GM23248 (cell line): ENCODE measurements around the gene ATG5. TPM values are rescaled to one million over a fixed set of nuclear protein-coding genes. Genes with fewer than 3 reads are reported as not detected.

Source experiments
- DNase-seq: peaks from one replicate; pipeline ENCODE4 v3.0.0-alpha.2; 2015
- H2AFZ ChIP-seq: fragments of 200-600 bp; sonication (generic); 2 replicates; pipeline ENCODE4 v1.6.1; 2016; ENCODE audit warnings: antibody characterized with exemption
- H3F3A ChIP-seq: fragments of 200-600 bp; sonication (generic); 2 replicates; pipeline ENCODE4 v1.6.1; 2016; ENCODE audit warnings: mild to moderate bottlenecking, antibody characterized with exemption, mixed run types; ENCODE audit not compliant: insufficient read depth
- H3K27ac ChIP-seq: fragments of 200-600 bp; sonication (generic); 2 replicates; pipeline ENCODE4 v1.5.1; 2016; ENCODE audit warnings: mild to moderate bottlenecking
- H3K27me3 ChIP-seq: fragments of 200-600 bp; sonication (generic); replicated peaks from 2 replicates; pipeline ENCODE4 v1.6.1; 2016; ENCODE audit warnings: mild to moderate bottlenecking; ENCODE audit not compliant: insufficient read depth
- H3K36me3 ChIP-seq: fragments of 200-600 bp; sonication (generic); 2 replicates; pipeline ENCODE4 v1.6.1; 2016; ENCODE audit warnings: low read depth, mild to moderate bottlenecking
- H3K4me1 ChIP-seq: fragments of 200-600 bp; sonication (generic); 2 replicates; pipeline ENCODE4 v1.6.1; 2016; ENCODE audit warnings: mild to moderate bottlenecking; ENCODE audit not compliant: insufficient read depth
- H3K4me2 ChIP-seq: fragments of 200-600 bp; sonication (generic); one replicate; pipeline ENCODE4 v1.6.1; 2016; ENCODE audit warnings: mild to moderate bottlenecking; ENCODE audit not compliant: unreplicated experiment
- H3K4me3 ChIP-seq: fragments of 200-600 bp; sonication (generic); 2 replicates; pipeline ENCODE4 v1.5.1; 2016; ENCODE audit warnings: mild to moderate bottlenecking
- H3K79me2 ChIP-seq: fragments of 200-600 bp; sonication (generic); 2 replicates; pipeline ENCODE4 v1.6.1; 2016; ENCODE audit warnings: mild to moderate bottlenecking; ENCODE audit not compliant: insufficient read depth
- H3K9ac ChIP-seq: fragments of 200-600 bp; sonication (generic); 2 replicates; pipeline ENCODE4 v1.6.1; 2016; ENCODE audit warnings: mild to moderate bottlenecking
- H3K9me2 ChIP-seq: fragments of 200-600 bp; sonication (generic); 2 replicates; pipeline ENCODE4 v1.6.1; 2016; ENCODE audit warnings: mixed run types, mild to moderate bottlenecking, moderate library complexity; ENCODE audit not compliant: insufficient read depth
- H3K9me3 ChIP-seq: fragments of 200-600 bp; sonication (generic); one replicate; pipeline ENCODE4 v1.6.1; 2017; ENCODE audit warnings: low read depth
- H4K20me1 ChIP-seq: fragments of 200-600 bp; sonication (generic); 2 replicates; pipeline ENCODE4 v1.6.0; 2016; ENCODE audit not compliant: insufficient read depth
- EZH2 ChIP-seq: fragments of 200-600 bp; sonication (generic); IDR thresholded peaks from 2 replicates; pipeline ENCODE4 v1.6.1; 2018; ENCODE audit warnings: antibody characterized with exemption, mild to moderate bottlenecking; ENCODE audit not compliant: insufficient read depth, poor library complexity, severe bottlenecking
- EZH2phosphoT487 ChIP-seq: fragments of 200-600 bp; sonication (generic); IDR thresholded peaks from 2 replicates; pipeline ENCODE4 v1.6.1; 2018; ENCODE audit warnings: antibody characterized with exemption, moderate library complexity, mild to moderate bottlenecking, low read depth; ENCODE audit not compliant: insufficient read depth
- WGBS, 2 experiments: methylation state at CpG; one replicate each; pipeline ENCODE4 v1.1.6; 2015 to 2017; ENCODE audit warnings: low lambda C conversion rate in 2 of 2, low coverage in 1 of 2; ENCODE audit errors: missing lambda C conversion rate in 2 of 2; 5-methylcytosine and 5-hydroxymethylcytosine counted together
- in situ Hi-C: fragments of 300-500 bp; cut with MboI; formaldehyde crosslinking; loops from 2 replicates; pipeline ENCODE4 v1.15.0; 2020
- polyA plus RNA-seq: library from polyadenylated mRNA; unstranded; fragments of >200 nt; fragmentation: Nextera tagmentation; extraction: Ambion mirVana; gene quantifications from 2 replicates; pipeline ENCODE4 v1.2.1, GENCODE V29; 2016
- total RNA-seq: library from RNA; depleted of rRNA; stranded (reverse); fragments of >200 nt; shearing (Covaris generic); gene quantifications from 2 replicates; pipeline ENCODE4 v1.2.3, GENCODE V29; 2014

Gene ATG5
- total and polyA plus RNA-seq, 2 experiments from 2014 or later, result 39.4 to 44.2 TPM

DNA sequence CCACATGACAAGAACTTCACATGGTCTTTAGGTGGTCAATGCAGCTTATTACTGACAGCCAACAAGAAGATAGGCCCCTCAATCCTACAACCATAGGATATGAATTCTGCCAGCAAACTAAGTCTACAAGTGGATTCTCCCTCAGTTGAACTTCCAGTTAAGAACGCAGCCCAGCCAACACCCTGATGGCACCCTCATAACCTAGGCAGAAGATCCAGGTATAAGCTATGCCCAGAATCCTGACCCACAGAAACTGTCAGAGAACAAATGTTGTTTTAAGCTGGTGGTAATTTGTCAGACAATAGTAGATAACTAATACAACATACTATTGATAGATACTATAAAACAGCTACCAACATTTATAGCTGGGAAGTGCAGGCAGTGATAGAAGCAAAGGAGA lies 38.8 kb downstream of the ATG5 start:
- Histone ChIP-seq H3F3A (0 out of 2 replicates have a peak, but pooled peaks cover 2% of the 10 kb centered on the region), H3K9me3 (no peaks in the 10 kb centered on the region), H4K20me1 (no peaks in the 10 kb centered on the region), H3K4me2 (no peak overlapping the region), H3K4me3 (no peak overlapping the region), H3K79me2 (peaks cover 86% of the 10 kb centered on the region), H3K27ac (no peak overlapping the region), H3K9ac (no peak overlapping the region), H2AFZ (no peak overlapping the region), H3K4me1 (peaks cover 6% of the 10 kb centered on the region; the same call in 1 of the 2 replicates), H3K36me3 (peaks cover 15% of the 10 kb centered on the region), H3K27me3 (no peaks in the 10 kb centered on the region), H3K9me2 (no peaks in the 10 kb centered on the region)
- DNase-seq, result no peak
- TF ChIP-seq EZH2 (no peak), EZH2phosphoT487 (no peak)
- in situ Hi-C loops, result loop anchor here (25.0 kb wide), 1 partner anchor 799 kb away; no protein-coding TSS in a partner anchor
- 97 to 100% methylated on average over 1 of the region's 1 CpG for WGBS, 2 experiments

- Histone ChIP-seq H3K4me1 (peaks cover 27% of the 10 kb centered on the region), H3K4me2 (no peak overlapping the region), H3K9me3 (no peaks in the 10 kb centered on the region), H3F3A (peaks cover 17% of the 10 kb centered on the region), H3K9ac (no peak overlapping the region), H3K27me3 (no peaks in the 10 kb centered on the region), H3K9me2 (no peaks in the 10 kb centered on the region), H2AFZ (no peak overlapping the region), H4K20me1 (no peaks in the 10 kb centered on the region), H3K27ac (no peak overlapping the region), H3K79me2 (peaks cover 78% of the 10 kb centered on the region), H3K36me3 (peaks cover 4% of the 10 kb centered on the region; the same call in 1 of the 2 replicates), H3K4me3 (no peak overlapping the region)
- 98 to 99% methylated on average over 10 of the region's 10 CpGs for WGBS, 2 experiments
- no peak for TF ChIP-seq EZH2phosphoT487
- no peak for TF ChIP-seq EZH2
- DNase-seq, result no peak
- in situ Hi-C loops, result loop anchor here (25.0 kb wide), 1 partner anchor 796 kb away; no protein-coding TSS in a partner anchor
Measured at GRCh38 chr6:106283481-106283880, 42.1 kb downstream of the ATG5 start.

DNA sequence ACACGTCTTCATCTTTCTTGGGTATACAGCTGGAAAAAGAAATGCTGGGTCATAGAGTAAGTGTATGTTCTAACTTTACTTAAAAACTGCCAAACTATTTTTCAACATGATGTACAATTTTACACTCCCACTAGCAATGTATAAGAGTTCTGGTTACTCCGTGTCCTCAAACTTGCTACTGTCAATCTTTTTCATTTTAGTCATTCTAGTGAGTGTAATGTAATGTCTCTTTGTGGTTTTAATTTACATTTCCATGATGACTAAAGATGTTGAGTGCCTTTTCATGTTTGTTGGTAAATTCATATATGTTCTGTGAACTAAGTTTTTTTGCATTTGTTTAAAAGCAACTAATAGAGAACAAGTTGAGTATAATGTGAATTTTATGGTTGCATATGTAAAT lies 43.9 kb downstream of the ATG5 start:
- H3K36me3 ChIP-seq, result peaks cover 10% of the 10 kb centered on the region; the same call in 1 of the 2 replicates
- no peak overlapping the region for H3K4me3 ChIP-seq
- H3K9me2 ChIP-seq, result no peaks in the 10 kb centered on the region
- no peak overlapping the region for H3K9ac ChIP-seq
- H3K9me3 ChIP-seq, result no peaks in the 10 kb centered on the region
- in situ Hi-C loops, result loop anchor here (25.0 kb wide), 1 partner anchor 794 kb away; no protein-coding TSS in a partner anchor
- peaks cover 62% of the 10 kb centered on the region for H3K79me2 ChIP-seq
- DNase-seq, result no peak
- peaks cover 17% of the 10 kb centered on the region for H3F3A ChIP-seq
- H3K27me3 ChIP-seq, result no peaks in the 10 kb centered on the region
- H3K27ac ChIP-seq, result no peak overlapping the region
- peaks cover 27% of the 10 kb centered on the region for H3K4me1 ChIP-seq
- H3K4me2 ChIP-seq, result no peak overlapping the region
- TF ChIP-seq EZH2 (no peak), EZH2phosphoT487 (no peak)
- H4K20me1 ChIP-seq, result no peaks in the 10 kb centered on the region
- no peak overlapping the region for H2AFZ ChIP-seq
- WGBS, 2 experiments, result 89 to 90% methylated on average over 2 of the region's 2 CpGs

DNA sequence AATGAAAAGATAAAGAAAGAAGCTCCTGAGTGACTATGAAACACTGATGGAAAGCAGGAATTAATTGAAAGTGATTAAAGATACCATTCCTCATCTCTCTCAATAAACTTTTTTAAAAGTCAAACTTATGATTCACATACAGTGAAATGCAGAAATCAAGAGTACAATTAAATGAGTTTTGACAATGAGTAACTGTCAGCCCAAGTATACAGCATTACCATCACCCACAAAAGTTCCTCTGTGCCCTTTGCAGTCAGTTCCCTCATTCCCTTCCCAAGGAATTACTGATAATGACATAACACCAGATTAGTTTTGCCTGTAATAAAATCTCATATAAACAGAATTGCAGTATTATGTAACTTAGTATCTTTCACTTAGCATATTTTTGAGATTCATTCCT lies 44.5 kb downstream of the ATG5 start:
- in situ Hi-C loops, result loop anchor here (25.0 kb wide), 1 partner anchor 794 kb away; no protein-coding TSS in a partner anchor
- no peaks in the 10 kb centered on the region for H3K27me3 ChIP-seq
- no peak overlapping the region for H3K9ac ChIP-seq
- H3K79me2 ChIP-seq, result peaks cover 56% of the 10 kb centered on the region
- no peaks in the 10 kb centered on the region for H4K20me1 ChIP-seq
- no peak overlapping the region for H3K4me3 ChIP-seq
- no peak overlapping the region for H2AFZ ChIP-seq
- TF ChIP-seq EZH2phosphoT487 (no peak), EZH2 (no peak)
- peak; percentile 5 for DNase-seq
- peaks cover 10% of the 10 kb centered on the region; the same call in 1 of the 2 replicates for H3K36me3 ChIP-seq
- H3K4me1 ChIP-seq, result peaks cover 27% of the 10 kb centered on the region
- peak overlapping the region; percentile 2 for H3K4me2 ChIP-seq
- H3F3A ChIP-seq, result peaks cover 17% of the 10 kb centered on the region
- no peaks in the 10 kb centered on the region for H3K9me2 ChIP-seq
- no peak overlapping the region for H3K27ac ChIP-seq
- H3K9me3 ChIP-seq, result no peaks in the 10 kb centered on the region
